ENCODE results near the gene TRIM59. TPM values are rescaled to one million over a fixed set of nuclear protein-coding genes. Genes with fewer than 3 reads are reported as not detected.

Gene TRIM59
- total RNA-seq, 1 donor from 2014 or later = 0.51 TPM

- DNase-seq (ENCODE audit: low spot score) = no peak
- intact Hi-C loops (cut with DNase I) = loop anchor here (5.0 kb wide), 1 partner anchor 380 kb away; no protein-coding TSS in a partner anchor
Measured at GRCh38 chr3:160412477-160412876, 37.1 kb downstream of the TRIM59 start.

GRCh38 chr3:160409812-160410610, 39.6 kb downstream of the TRIM59 start:
- intact Hi-C loops (cut with DNase I) = loop anchor here (5.0 to 10.0 kb wide), 2 partner anchors 378 to 575 kb away; partner anchors contain the start of gene SCHIP1
- no peak for DNase-seq (ENCODE audit: low spot score)

GRCh38 chr3:160403796-160404470, 45.7 kb downstream of the TRIM59 start:
- intact Hi-C loops (cut with DNase I) = loop anchor here (10.0 kb wide), 1 partner anchor 569 kb away; the partner anchor contains the start of gene SCHIP1
- DNase-seq (ENCODE audit: low spot score) = no peak

- no peak for DNase-seq (ENCODE audit: low spot score)
- intact Hi-C loops (cut with DNase I) = loop anchor here (10.0 kb wide), 1 partner anchor 568 kb away; the partner anchor contains the start of gene SCHIP1
Measured at GRCh38 chr3:160403028-160403545, 46.5 kb downstream of the TRIM59 start.

GRCh38 chr3:160402221-160403027, 47.2 kb downstream of the TRIM59 start:
- no peak for DNase-seq (ENCODE audit: low spot score)
- intact Hi-C loops (cut with DNase I) = loop anchor here (10.0 kb wide), 1 partner anchor 568 kb away; the partner anchor contains the start of gene SCHIP1

- no peak for DNase-seq (ENCODE audit: low spot score)
- intact Hi-C loops (cut with DNase I) = loop anchor here (10.0 kb wide), 1 partner anchor 567 kb away; the partner anchor contains the start of gene SCHIP1
Measured at GRCh38 chr3:160401291-160402095, 48.1 kb downstream of the TRIM59 start.

GRCh38 chr3:160400702-160401150, 48.9 kb downstream of the TRIM59 start:
- peak; percentile 77 for DNase-seq (ENCODE audit: low spot score)
- intact Hi-C loops (cut with DNase I) = loop anchor here (10.0 kb wide), 1 partner anchor 566 kb away; the partner anchor contains the start of gene SCHIP1

- peak; percentile 79 for DNase-seq (ENCODE audit: low spot score)
- intact Hi-C loops (cut with DNase I) = loop anchor here (10.0 kb wide), 1 partner anchor 565 kb away; the partner anchor contains the start of gene SCHIP1
Measured at GRCh38 chr3:160400030-160400701, 49.4 kb downstream of the TRIM59 start.

GRCh38 chr3:160399125-160400029, 50.2 kb downstream of the TRIM59 start, which contains the start of the genes IFT80 and SMC4:
Gene IFT80, minus strand, starts transcription at chr3:160399225. Its CDS starts 14,625 bp downstream, at chr3:160384600.
Gene SMC4, plus strand, starts transcription at chr3:160399650. Its CDS starts 1,177 bp downstream, at chr3:160400827.
- peak; percentile 99 for DNase-seq (ENCODE audit: low spot score)
- intact Hi-C loops (cut with DNase I) = loop anchor here (10.0 kb wide), 1 partner anchor 565 kb away; the partner anchor contains the start of gene SCHIP1

- intact Hi-C loops (cut with DNase I) = no loop called here
- no peak for DNase-seq (ENCODE audit: low spot score)
Measured at GRCh38 chr3:160398820-160399124, 50.8 kb downstream of the TRIM59 start.

- no peak for DNase-seq (ENCODE audit: low spot score)
- intact Hi-C loops (cut with DNase I) = no loop called here
Measured at GRCh38 chr3:160395297-160395696, 54.3 kb downstream of the TRIM59 start.

- intact Hi-C loops (cut with DNase I) = no loop called here
- DNase-seq (ENCODE audit: low spot score) = no peak
Measured at GRCh38 chr3:160394009-160394392, 55.6 kb downstream of the TRIM59 start.

- intact Hi-C loops (cut with DNase I) = no loop called here
- no peak for DNase-seq (ENCODE audit: low spot score)
Measured at GRCh38 chr3:160393346-160394008, 56.1 kb downstream of the TRIM59 start.

- DNase-seq (ENCODE audit: low spot score) = no peak
- intact Hi-C loops (cut with DNase I) = no loop called here
Measured at GRCh38 chr3:160392798-160393197, 56.8 kb downstream of the TRIM59 start.

- DNase-seq (ENCODE audit: low spot score) = no peak
- intact Hi-C loops (cut with DNase I) = no loop called here
Measured at GRCh38 chr3:160390565-160391138, 58.9 kb downstream of the TRIM59 start.
